DOHH2 (cell line): ENCODE results near the gene CALHM3.

Experiments used
- CTCF ChIP-seq: fragments of 200-600 bp; sonication (generic); IDR thresholded peaks from one replicate; pipeline ENCODE4 v1.5.1; 2014; ENCODE audit warnings: antibody characterized with exemption, mild to moderate bottlenecking, low read depth, low read length; ENCODE audit not compliant: poor library complexity, severe bottlenecking
- EZH2phosphoT487 ChIP-seq: fragments of 200-600 bp; sonication (generic); IDR thresholded peaks from 2 replicates; pipeline ENCODE4 v1.6.1; 2017; ENCODE audit warnings: borderline replicate concordance, mild to moderate bottlenecking, antibody characterized with exemption, low read length, moderate library complexity, mixed read lengths

GRCh38 chr10:103478671-103479070 lies 369 bp downstream of the CALHM3 start:
- no peak for TF ChIP-seq EZH2phosphoT487
- TF ChIP-seq CTCF = no peak
